Caco-2 (cell line): ENCODE results near the gene SURF4. TPM values are rescaled to one million over a fixed set of nuclear protein-coding genes. Genes with fewer than 3 reads are reported as not detected.

Source experiments
- BruUV-seq: library from RNA; stranded (reverse); fragments of 400-500 nt; replicated peaks from 2 replicates; lab custom pipeline; 2021; lab: Mats Ljungman, UMichigan
- CTCF ChIA-PET: fragments of 300-600 bp; sonication (Branson Sonifier 250); formaldehyde crosslinking; loops from one replicate; lab custom pipeline; 2022; ENCODE audit warnings: antibody characterized with exemption; lab: Charles Lee
- POLR2A ChIA-PET: fragments of 300-600 bp; sonication (Branson Sonifier 250); formaldehyde crosslinking; loops from one replicate; lab custom pipeline; 2022; ENCODE audit warnings: antibody characterized with exemption; lab: Charles Lee
- DNase-seq, 2 experiments: peaks; one replicate each; pipeline versions ENCODE4 v3.0.0 to v3.0.0-alpha.2; 2020 to 2022
- H3K27me3 ChIP-seq: replicated peaks from 2 replicates; pipeline ENCODE4 v1.6.0; 2011; ENCODE audit warnings: low read length; ENCODE audit not compliant: control insufficient read depth, insufficient read depth
- H3K36me3 ChIP-seq: 2 replicates; pipeline ENCODE4 v1.5.1; 2011; ENCODE audit warnings: low read length; ENCODE audit not compliant: control insufficient read depth, insufficient read depth
- H3K4me1 ChIP-seq: fragments of 250-450 bp; sonication (Bioruptor Pico); 2 replicates; pipeline ENCODE4 v1.5.1; 2020; ENCODE audit warnings: mild to moderate bottlenecking
- H3K4me3 ChIP-seq: 2 replicates; pipeline ENCODE4 v1.5.1; 2011; ENCODE audit warnings: low read depth, mild to moderate bottlenecking, control low read depth, low read length
- H3K9me3 ChIP-seq: fragments of 250-450 bp; sonication (Bioruptor Pico); 2 replicates; pipeline ENCODE4 v1.5.1; 2020; ENCODE audit warnings: mild to moderate bottlenecking, moderate library complexity
- H3K27ac Mint-ChIP-seq: one replicate; pipeline ENCODE4 v1.8.0; 2022; ENCODE audit warnings: mixed read lengths; ENCODE audit not compliant: unreplicated experiment
- H3K27me3 Mint-ChIP-seq: one replicate; pipeline ENCODE4 v1.8.0; 2022; ENCODE audit warnings: mixed read lengths; ENCODE audit not compliant: insufficient read depth, unreplicated experiment
- H3K36me3 Mint-ChIP-seq: one replicate; pipeline ENCODE4 v1.8.0; 2022; ENCODE audit warnings: mild to moderate bottlenecking, mixed read lengths; ENCODE audit not compliant: insufficient read depth, unreplicated experiment
- H3K4me1 Mint-ChIP-seq: one replicate; pipeline ENCODE4 v1.8.0; 2022; ENCODE audit warnings: low read depth, mixed read lengths; ENCODE audit not compliant: unreplicated experiment
- H3K4me3 Mint-ChIP-seq: one replicate; pipeline ENCODE4 v1.8.0; 2022; ENCODE audit warnings: mild to moderate bottlenecking, moderate library complexity, mixed read lengths; ENCODE audit not compliant: unreplicated experiment
- H3K9me3 Mint-ChIP-seq: one replicate; pipeline ENCODE4 v1.8.0; 2022; ENCODE audit warnings: mixed read lengths; ENCODE audit not compliant: unreplicated experiment
- CTCF ChIP-seq, 2 experiments: fragments of 200-600 bp in 1 of 2; IDR thresholded peaks; 1 replicate in 1 of 2; 2 replicates in 1 of 2; pipeline versions ENCODE4 v1.5.1 to v1.8.0; 2011 to 2022; ENCODE audit warnings: antibody characterized with exemption in 1 of 2, control low read depth in 1 of 2, inconsistent platforms in 1 of 2, low read depth in 1 of 2, low read length in 1 of 2, mild to moderate bottlenecking in 1 of 2, moderate library complexity in 1 of 2; ENCODE audit not compliant: insufficient read depth in 1 of 2, severe bottlenecking in 1 of 2, unreplicated experiment in 1 of 2
- intact Hi-C: fragments of 100-400 bp; cut with micrococcal nuclease; formaldehyde crosslinking; loops from one replicate; pipeline ENCODE4 v1.10.0; 2022; ENCODE audit not compliant: unreplicated experiment
- total RNA-seq: library from RNA; stranded (reverse); gene quantifications from 2 replicates; pipeline ENCODE4 v1.2.3, GENCODE V29; 2022

The SURF4 gene
- total RNA-seq, 1 experiment from 2014 or later: 239 TPM

GRCh38 chr9:133420392-133420827 is 44.5 kb upstream of the SURF4 start:
- Mint-ChIP-seq H3K4me3 (no peak overlapping the region), H3K27ac (no peak overlapping the region), H3K36me3 (no peaks in the 10 kb centered on the region), H3K27me3 (no peaks in the 10 kb centered on the region), H3K9me3 (no peaks in the 10 kb centered on the region), H3K4me1 (peaks cover 11% of the 10 kb centered on the region)
- DNase-seq: no peak
- Histone ChIP-seq H3K4me1 (peaks cover 12% of the 10 kb centered on the region), H3K4me3 (no peak overlapping the region), H3K27me3 (no peaks in the 10 kb centered on the region), H3K36me3 (0 out of 2 replicates have a peak, but pooled peaks cover under 1% of the 10 kb centered on the region), H3K9me3 (no peaks in the 10 kb centered on the region)
- ChIA-PET CTCF (no interaction called here), POLR2A (no interaction called here)
- BruUV-seq: no TSS peak
- intact Hi-C loops: no loop called here
- TF ChIP-seq CTCF (IDR thresholded peaks at IDR 0.05; ENCODE audit: insufficient read depth in 1 of 2, low read depth in 1 of 2, low read length in 1 of 2, severe bottlenecking in 1 of 2, unreplicated experiment in 1 of 2): no peak

GRCh38 chr9:133419005-133419404 is 43.1 kb upstream of the SURF4 start:
- H3K4me3 Mint-ChIP-seq: peak overlapping the region; percentile 86
- Histone ChIP-seq H3K27me3 (no peaks in the 10 kb centered on the region), H3K4me3 (peak overlapping the region; percentile 65), H3K9me3 (no peaks in the 10 kb centered on the region), H3K4me1 (peaks cover 12% of the 10 kb centered on the region), H3K36me3 (0 out of 2 replicates have a peak, but pooled peaks cover 2% of the 10 kb centered on the region)
- BruUV-seq: no TSS peak
- no peak for TF ChIP-seq CTCF (IDR thresholded peaks at IDR 0.05; ENCODE audit: insufficient read depth in 1 of 2, low read depth in 1 of 2, low read length in 1 of 2, severe bottlenecking in 1 of 2, unreplicated experiment in 1 of 2)
- DNase-seq: no peak
- H3K4me1 Mint-ChIP-seq: peaks cover 11% of the 10 kb centered on the region
- H3K36me3 Mint-ChIP-seq: peaks cover 11% of the 10 kb centered on the region
- H3K9me3 Mint-ChIP-seq: no peaks in the 10 kb centered on the region
- H3K27ac Mint-ChIP-seq: peak overlapping the region; percentile 84
- H3K27me3 Mint-ChIP-seq: no peaks in the 10 kb centered on the region
- intact Hi-C loops: loop anchor here (5.0 kb wide), 1 partner anchor 38 kb away; the partner anchor contains the start of gene CACFD1
- ChIA-PET CTCF (interaction anchor here (0.6 kb wide), 1 partner anchor 63 kb away, joined by 3 read pairs; no protein-coding TSS in a partner anchor), POLR2A (interaction anchor here (1.3 to 2.9 kb wide), 2 partner anchors 41 to 389 kb away, joined by 3 to 28 read pairs; partner anchors contain the start of gene CACFD1)

GRCh38 chr9:133417541-133418461 is 41.9 kb upstream of the SURF4 start, which contains the start of gene REXO4:
Gene REXO4 (minus strand): TSS chr9:133418010. CDS start chr9:133417844, 166 bp downstream.
- no peaks in the 10 kb centered on the region for H3K27me3 Mint-ChIP-seq
- ChIA-PET CTCF (interaction anchor here (0.5 to 0.9 kb wide), 2 partner anchors 42 to 82 kb away, joined by 3 to 5 read pairs; partner anchors contain the start of genes CACFD1 and SURF6), POLR2A (interaction anchor here (1.3 to 2.9 kb wide), 2 partner anchors 42 to 388 kb away, joined by 3 to 28 read pairs; partner anchors contain the start of gene CACFD1)
- H3K4me3 Mint-ChIP-seq: peak within 1 kb of the TSS; percentile 86
- peak within 1 kb of the TSS; percentile 65 for H3K4me3 ChIP-seq
- TF ChIP-seq CTCF (IDR thresholded peaks at IDR 0.05; ENCODE audit: insufficient read depth in 1 of 2, low read depth in 1 of 2, low read length in 1 of 2, severe bottlenecking in 1 of 2, unreplicated experiment in 1 of 2): no peak
- no peaks in the 10 kb centered on the region for H3K9me3 ChIP-seq
- H3K9me3 Mint-ChIP-seq: no peaks in the 10 kb centered on the region
- peaks cover 3% of the 10 kb centered on the region; the same call in 1 of the 2 replicates for H3K36me3 ChIP-seq
- intact Hi-C loops: loop anchor here (5.0 kb wide), 1 partner anchor 40 kb away; the partner anchor contains the start of gene CACFD1
- H3K4me1 ChIP-seq: peaks cover 12% of the 10 kb centered on the region
- H3K27me3 ChIP-seq: no peaks in the 10 kb centered on the region
- peaks cover 23% of the 10 kb centered on the region for H3K36me3 Mint-ChIP-seq
- TSS peak; percentile 68 for BruUV-seq
- peaks cover 11% of the 10 kb centered on the region for H3K4me1 Mint-ChIP-seq
- peak within 1 kb of the TSS; percentile 84 for H3K27ac Mint-ChIP-seq
- peak; percentile 93 to 95 for DNase-seq
